Gastrocnemius medialis (tissue), 4 donors: ENCODE results near the gene TACR1.

Experiments used
- POLR2A ChIP-seq, 2 donors: fragments of 450-650 bp; IDR thresholded peaks; one replicate each; pipeline ENCODE4 v1.6.1; 2017; ENCODE audit warnings: antibody characterized with exemption in 2 of 2, mild to moderate bottlenecking in 2 of 2, moderate library complexity in 2 of 2
- TF ChIP-seq, protein P1 (sequence below), 5 experiments: fragments of 450-650 bp in 3 of 5; fragments of 200-600 bp in 2 of 5; sonication (generic) in 2 of 5; IDR thresholded peaks in 4 of 5; conservative IDR thresholded peaks in 1 of 5; 1 replicate in 4 of 5; 2 replicates in 1 of 5; pipeline ENCODE4 v1.5.1; 2016 to 2019; ENCODE audit warnings: antibody characterized with exemption in 5 of 5, mild to moderate bottlenecking in 3 of 5, moderate library complexity in 3 of 5

DNA sequence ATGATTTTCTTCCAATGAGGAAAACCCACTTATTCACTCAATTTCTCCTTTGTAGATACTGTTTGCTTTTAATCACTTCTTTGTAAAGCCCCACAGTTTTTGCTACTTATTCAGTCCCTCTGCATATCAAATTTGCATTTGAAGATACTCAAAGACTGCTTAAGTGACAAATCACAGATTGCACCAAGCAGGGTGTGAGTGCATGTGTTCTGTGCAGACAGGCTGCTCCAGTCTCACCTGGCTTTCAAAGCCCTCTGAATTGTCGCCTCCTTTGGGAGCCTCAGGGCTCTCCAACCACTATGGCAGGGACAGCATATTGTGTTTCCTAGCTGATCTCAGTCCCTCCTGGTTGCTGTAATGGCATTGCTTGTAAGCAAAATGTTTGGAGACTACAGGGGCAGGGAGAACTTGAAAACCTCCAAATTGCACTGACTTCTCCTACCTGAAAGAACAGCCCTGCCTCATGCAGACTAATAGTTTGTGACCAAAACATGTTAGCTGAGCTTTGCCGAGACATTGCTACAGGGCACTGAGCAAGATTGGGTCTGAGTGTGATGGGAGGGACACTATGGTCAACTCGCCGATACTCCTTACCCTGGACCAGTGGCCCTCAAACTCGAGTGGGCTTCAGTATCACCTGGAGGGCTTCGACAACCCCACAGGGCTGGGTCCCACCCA is 144.0 kb downstream of the TACR1 start:
- TF ChIP-seq, protein P1, sequence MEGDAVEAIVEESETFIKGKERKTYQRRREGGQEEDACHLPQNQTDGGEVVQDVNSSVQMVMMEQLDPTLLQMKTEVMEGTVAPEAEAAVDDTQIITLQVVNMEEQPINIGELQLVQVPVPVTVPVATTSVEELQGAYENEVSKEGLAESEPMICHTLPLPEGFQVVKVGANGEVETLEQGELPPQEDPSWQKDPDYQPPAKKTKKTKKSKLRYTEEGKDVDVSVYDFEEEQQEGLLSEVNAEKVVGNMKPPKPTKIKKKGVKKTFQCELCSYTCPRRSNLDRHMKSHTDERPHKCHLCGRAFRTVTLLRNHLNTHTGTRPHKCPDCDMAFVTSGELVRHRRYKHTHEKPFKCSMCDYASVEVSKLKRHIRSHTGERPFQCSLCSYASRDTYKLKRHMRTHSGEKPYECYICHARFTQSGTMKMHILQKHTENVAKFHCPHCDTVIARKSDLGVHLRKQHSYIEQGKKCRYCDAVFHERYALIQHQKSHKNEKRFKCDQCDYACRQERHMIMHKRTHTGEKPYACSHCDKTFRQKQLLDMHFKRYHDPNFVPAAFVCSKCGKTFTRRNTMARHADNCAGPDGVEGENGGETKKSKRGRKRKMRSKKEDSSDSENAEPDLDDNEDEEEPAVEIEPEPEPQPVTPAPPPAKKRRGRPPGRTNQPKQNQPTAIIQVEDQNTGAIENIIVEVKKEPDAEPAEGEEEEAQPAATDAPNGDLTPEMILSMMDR (IDR thresholded peaks at IDR 0.05 in 4 of 5, conservative IDR thresholded peaks at IDR 0.05 in 1 of 5), result no peak
- no peak for TF ChIP-seq POLR2A (IDR thresholded peaks at IDR 0.05)
